ENCODE data around the gene CASQ2. TPM values are rescaled to one million over a fixed set of nuclear protein-coding genes. Genes with fewer than 3 reads are reported as not detected.

Gene CASQ2
- total and polyA plus RNA-seq, 3 donors from 2014 or later, result 0.74 to 8.6 (median 1.9) TPM

GRCh38 chr1:115764541-115764940, 4.0 kb downstream of the CASQ2 start:
- H3K27ac ChIP-seq, result no peak overlapping the region
- TF ChIP-seq CTCF (IDR thresholded peaks at IDR 0.05) (no peak), POLR2A (IDR thresholded peaks at IDR 0.05) (no peak)
- no peaks in the 10 kb centered on the region for H3K9me3 ChIP-seq
- no peak for DNase-seq
- no peaks in the 10 kb centered on the region for H3K36me3 ChIP-seq (ENCODE audit: low read depth, missing control alignments)
- no peaks in the 10 kb centered on the region for H3K4me1 ChIP-seq
- intact Hi-C loops (cut with DNase I; ENCODE audit: low total_unique reads), result no loop called here
- no peaks in the 10 kb centered on the region for H3K27me3 ChIP-seq
- WGBS, 2 donors, result 12 to 23% methylated on average over 1 of the region's 1 CpG
- H3K4me3 ChIP-seq, result no peak overlapping the region

GRCh38 chr1:115762779-115763178, 5.7 kb downstream of the CASQ2 start:
- Histone ChIP-seq H3K27me3 (no peaks in the 10 kb centered on the region), H3K36me3 (ENCODE audit: low read depth, missing control alignments) (no peaks in the 10 kb centered on the region), H3K9me3 (no peaks in the 10 kb centered on the region), H3K27ac (no peak overlapping the region), H3K4me3 (no peak overlapping the region), H3K4me1 (no peaks in the 10 kb centered on the region)
- no peak for TF ChIP-seq CTCF (IDR thresholded peaks at IDR 0.05)
- TF ChIP-seq POLR2A (IDR thresholded peaks at IDR 0.05), result no peak
- 88 to 93% methylated on average over 3 of the region's 3 CpGs for WGBS, 2 donors
- DNase-seq, result no peak
- intact Hi-C loops (cut with DNase I; ENCODE audit: low total_unique reads), result no loop called here

- no peak for TF ChIP-seq POLR2A (IDR thresholded peaks at IDR 0.05)
- no peak for TF ChIP-seq CTCF (IDR thresholded peaks at IDR 0.05)
- WGBS, 2 donors, result 92 to 97% methylated on average over 7 of the region's 7 CpGs
- no peaks in the 10 kb centered on the region for H3K9me3 ChIP-seq
- H3K36me3 ChIP-seq (ENCODE audit: low read depth, missing control alignments), result no peaks in the 10 kb centered on the region
- no peak for DNase-seq
- no peaks in the 10 kb centered on the region for H3K27me3 ChIP-seq
- no peak overlapping the region for H3K27ac ChIP-seq
- intact Hi-C loops (cut with DNase I; ENCODE audit: low total_unique reads), result no loop called here
- no peaks in the 10 kb centered on the region for H3K4me1 ChIP-seq
- no peak overlapping the region for H3K4me3 ChIP-seq
Measured at GRCh38 chr1:115761601-115762302, 6.8 kb downstream of the CASQ2 start.

- no peak for TF ChIP-seq CTCF (IDR thresholded peaks at IDR 0.05)
- no peak for TF ChIP-seq POLR2A (IDR thresholded peaks at IDR 0.05)
- WGBS, 2 donors, result 45 to 84% methylated on average over 1 of the region's 1 CpG
- intact Hi-C loops (cut with DNase I; ENCODE audit: low total_unique reads), result no loop called here
- H3K9me3 ChIP-seq, result no peaks in the 10 kb centered on the region
- no peak for DNase-seq
- H3K27me3 ChIP-seq, result no peaks in the 10 kb centered on the region
- H3K36me3 ChIP-seq (ENCODE audit: low read depth, missing control alignments), result no peaks in the 10 kb centered on the region
- no peak overlapping the region for H3K27ac ChIP-seq
- H3K4me1 ChIP-seq, result no peaks in the 10 kb centered on the region
- H3K4me3 ChIP-seq, result no peak overlapping the region
Measured at GRCh38 chr1:115757856-115758255, 10.7 kb downstream of the CASQ2 start.

- no peaks in the 10 kb centered on the region for H3K36me3 ChIP-seq (ENCODE audit: low read depth, missing control alignments)
- no peaks in the 10 kb centered on the region for H3K4me1 ChIP-seq
- no peak for TF ChIP-seq POLR2A (IDR thresholded peaks at IDR 0.05)
- TF ChIP-seq CTCF (IDR thresholded peaks at IDR 0.05), result no peak
Measured at GRCh38 chr1:115757326-115757725, 11.2 kb downstream of the CASQ2 start.

More at GRCh38 chr1:115757326-115757725, 11.2 kb downstream of the CASQ2 start:
- DNase-seq, result no peak
- 64 to 68% methylated on average over 3 of the region's 3 CpGs for WGBS, 2 donors
- H3K4me3 ChIP-seq, result no peak overlapping the region
- intact Hi-C loops (cut with DNase I; ENCODE audit: low total_unique reads), result no loop called here
- no peak overlapping the region for H3K27ac ChIP-seq
- H3K9me3 ChIP-seq, result no peaks in the 10 kb centered on the region
- no peaks in the 10 kb centered on the region for H3K27me3 ChIP-seq

Data from testis (tissue), 3 donors.